Activated CD4-positive, alpha-beta memory T cell treated with anti-CD3 and anti-CD28 coated beads, Interleukin-2, amount 10 ng/mL, durations not matched to agents 7 days and 5 days (primary cell): ENCODE data around the gene RNF149. TPM values are rescaled to one million over a fixed set of nuclear protein-coding genes. Genes with fewer than 3 reads are reported as not detected.
"Not testable (repeated sequence)": the region's sequence is repeated elsewhere in the genome, so short reads cannot be mapped to it uniquely, and the experiment has no call there.

Experiments
- CTCF ChIA-PET: fragments of 350-600 bp; sonication (Branson Sonifier 250); formaldehyde crosslinking; loops from one replicate; lab custom pipeline; 2021; ENCODE audit warnings: antibody characterized with exemption, inconsistent platforms; lab: Charles Lee
- POLR2A ChIA-PET: fragments of 350-600 bp; sonication (Branson Sonifier 250); formaldehyde crosslinking; loops from one replicate; lab custom pipeline; 2021; ENCODE audit warnings: antibody characterized with exemption; lab: Charles Lee
- DNase-seq: peaks from one replicate; pipeline ENCODE4 v3.0.0-alpha.2; 2020
- H3K27ac Mint-ChIP-seq: one replicate; pipeline ENCODE4 v1.8.0; 2021; ENCODE audit warnings: mild to moderate bottlenecking, mixed read lengths
- H3K27me3 Mint-ChIP-seq: one replicate; pipeline ENCODE4 v1.8.0; 2021; ENCODE audit warnings: mixed read lengths
- H3K36me3 Mint-ChIP-seq: one replicate; pipeline ENCODE4 v1.8.0; 2021; ENCODE audit warnings: low read depth, mixed read lengths
- H3K4me1 Mint-ChIP-seq: one replicate; pipeline ENCODE4 v1.8.0; 2021; ENCODE audit warnings: mixed read lengths
- H3K4me3 Mint-ChIP-seq: one replicate; pipeline ENCODE4 v1.8.0; 2021; ENCODE audit warnings: mild to moderate bottlenecking, mixed read lengths
- H3K9me3 Mint-ChIP-seq: one replicate; pipeline ENCODE4 v1.8.0; 2021; ENCODE audit warnings: mixed read lengths
- total RNA-seq, 2 experiments: library from RNA; stranded (reverse); gene quantifications; one replicate each; pipeline ENCODE4 v1.2.3, GENCODE V29; 2021

RNF149 gene
- total RNA-seq, 2 experiments from 2014 or later, result 115 to 116 TPM

- Mint-ChIP-seq H3K4me1 (peaks cover 10% of the 10 kb centered on the region), H3K36me3 (no peaks in the 10 kb centered on the region), H3K9me3 (peaks cover 2% of the 10 kb centered on the region), H3K27ac (no peak overlapping the region), H3K4me3 (peak overlapping the region; percentile 3), H3K27me3 (no peaks in the 10 kb centered on the region)
- ChIA-PET POLR2A (interaction anchor here (0.7 to 6.0 kb wide), 14 partner anchors 11 to 499 kb away, joined by 3 to 122 read pairs (median 4); partner anchors contain the start of genes CNOT11, RFX8 and RNF149), CTCF (interaction anchor here (0.8 to 9.2 kb wide), 11 partner anchors 13 to 371 kb away, joined by 3 to 105 read pairs (median 3); partner anchors contain the start of genes CNOT11, CREG2 and RNF149)
- peak; percentile 39 for DNase-seq
Measured at GRCh38 chr2:101329026-101329425, 20.5 kb upstream of the RNF149 start.

- peak; percentile 69 for DNase-seq
- H3K9me3 Mint-ChIP-seq, result peaks cover 2% of the 10 kb centered on the region
- peaks cover 10% of the 10 kb centered on the region for H3K4me1 Mint-ChIP-seq
- H3K36me3 Mint-ChIP-seq, result no peaks in the 10 kb centered on the region
- no peaks in the 10 kb centered on the region for H3K27me3 Mint-ChIP-seq
- no peak overlapping the region for H3K4me3 Mint-ChIP-seq
- ChIA-PET CTCF (interaction anchor here (0.8 to 9.2 kb wide), 10 partner anchors 14 to 372 kb away, joined by 3 to 105 read pairs (median 3); partner anchors contain the start of genes CNOT11, CREG2 and RNF149), POLR2A (interaction anchor here (0.7 to 6.0 kb wide), 15 partner anchors 12 to 500 kb away, joined by 3 to 122 read pairs (median 4); partner anchors contain the start of genes CNOT11, MAP4K4, RFX8 and RNF149)
- H3K27ac Mint-ChIP-seq, result no peak overlapping the region
Measured at GRCh38 chr2:101328474-101329007, 20.0 kb upstream of the RNF149 start.

- Mint-ChIP-seq H3K9me3 (peaks cover 2% of the 10 kb centered on the region), H3K27me3 (no peaks in the 10 kb centered on the region), H3K4me1 (peaks cover 8% of the 10 kb centered on the region), H3K36me3 (no peaks in the 10 kb centered on the region), H3K4me3 (no peak overlapping the region), H3K27ac (no peak overlapping the region)
- ChIA-PET CTCF (interaction anchor here (1.3 to 9.2 kb wide), 5 partner anchors 14 to 82 kb away, joined by 3 to 105 read pairs (median 5); partner anchors contain the start of gene RNF149), POLR2A (interaction anchor here (0.8 to 6.0 kb wide), 12 partner anchors 13 to 391 kb away, joined by 3 to 122 read pairs (median 8); partner anchors contain the start of genes CNOT11, MAP4K4, RFX8 and RNF149)
- DNase-seq, result no peak
Measured at GRCh38 chr2:101327863-101328394, 19.4 kb upstream of the RNF149 start.

GRCh38 chr2:101325425-101325824 is 16.9 kb upstream of the RNF149 start:
- H3K27me3 Mint-ChIP-seq, result peaks cover 2% of the 10 kb centered on the region
- no peak overlapping the region for H3K4me3 Mint-ChIP-seq
- POLR2A ChIA-PET, result interaction anchor here (6.0 kb wide), 1 partner anchor 19 kb away, joined by 64 read pairs; no protein-coding TSS in a partner anchor
- no peak overlapping the region for H3K27ac Mint-ChIP-seq
- peaks cover 2% of the 10 kb centered on the region for H3K36me3 Mint-ChIP-seq
- H3K9me3 Mint-ChIP-seq, result peaks cover 5% of the 10 kb centered on the region
- H3K4me1 Mint-ChIP-seq, result peaks cover under 1% of the 10 kb centered on the region
- CTCF ChIA-PET, result no interaction called here
- no peak for DNase-seq

- H3K27ac Mint-ChIP-seq, POLR2A ChIA-PET, H3K9me3 Mint-ChIP-seq, DNase-seq, CTCF ChIA-PET, H3K4me3 Mint-ChIP-seq: not testable (repeated sequence)
- peaks cover 12% of the 10 kb centered on the region for H3K4me1 Mint-ChIP-seq
- H3K36me3 Mint-ChIP-seq, result peaks cover 32% of the 10 kb centered on the region
- H3K27me3 Mint-ChIP-seq, result peaks cover 31% of the 10 kb centered on the region
Measured at GRCh38 chr2:101316568-101316967, 8.1 kb upstream of the RNF149 start.

GRCh38 chr2:101311696-101312017 is 3.2 kb upstream of the RNF149 start:
- H3K4me1 Mint-ChIP-seq, result peaks cover 41% of the 10 kb centered on the region
- H3K36me3 Mint-ChIP-seq, result peaks cover 17% of the 10 kb centered on the region
- peaks cover 5% of the 10 kb centered on the region for H3K27me3 Mint-ChIP-seq
- POLR2A ChIA-PET, result interaction anchor here (0.8 to 4.7 kb wide), 4 partner anchors 17 to 59 kb away, joined by 3 to 122 read pairs (median 8); partner anchors contain the start of gene CNOT11
- CTCF ChIA-PET, result interaction anchor here (1.1 to 2.4 kb wide), 2 partner anchors 30 to 77 kb away, joined by 3 to 11 read pairs; no protein-coding TSS in a partner anchor
- peak overlapping the region; percentile 40 for H3K27ac Mint-ChIP-seq
- DNase-seq, result no peak
- no peaks in the 10 kb centered on the region for H3K9me3 Mint-ChIP-seq
- H3K4me3 Mint-ChIP-seq, result no peak overlapping the region

GRCh38 chr2:101310834-101311695 is 2.6 kb upstream of the RNF149 start:
- ChIA-PET POLR2A (interaction anchor here (0.6 to 4.7 kb wide), 5 partner anchors 18 to 58 kb away, joined by 3 to 122 read pairs (median 5); partner anchors contain the start of gene CNOT11), CTCF (interaction anchor here (1.1 to 2.4 kb wide), 2 partner anchors 31 to 78 kb away, joined by 3 to 11 read pairs; no protein-coding TSS in a partner anchor)
- H3K36me3 Mint-ChIP-seq, result peaks cover 20% of the 10 kb centered on the region
- peak overlapping the region; percentile 25 for H3K4me3 Mint-ChIP-seq
- peaks cover 45% of the 10 kb centered on the region for H3K4me1 Mint-ChIP-seq
- H3K27me3 Mint-ChIP-seq, result peaks cover 2% of the 10 kb centered on the region
- peak overlapping the region; percentile 48 for H3K27ac Mint-ChIP-seq
- no peaks in the 10 kb centered on the region for H3K9me3 Mint-ChIP-seq
- DNase-seq, result peak; percentile 37

GRCh38 chr2:101310090-101310833 is 1.8 kb upstream of the RNF149 start:
- Mint-ChIP-seq H3K4me3 (no peak overlapping the region), H3K4me1 (peaks cover 54% of the 10 kb centered on the region), H3K27me3 (no peaks in the 10 kb centered on the region), H3K36me3 (peaks cover 25% of the 10 kb centered on the region), H3K9me3 (no peaks in the 10 kb centered on the region), H3K27ac (peak overlapping the region; percentile 48)
- DNase-seq, result no peak
- ChIA-PET POLR2A (interaction anchor here (0.6 to 4.7 kb wide), 5 partner anchors 18 to 57 kb away, joined by 3 to 122 read pairs (median 19); partner anchors contain the start of gene CNOT11), CTCF (interaction anchor here (2.4 kb wide), 1 partner anchor 31 kb away, joined by 11 read pairs; no protein-coding TSS in a partner anchor)

- H3K4me1 Mint-ChIP-seq, result peaks cover 73% of the 10 kb centered on the region
- H3K9me3 Mint-ChIP-seq, result no peaks in the 10 kb centered on the region
- peaks cover 41% of the 10 kb centered on the region for H3K36me3 Mint-ChIP-seq
- peak overlapping the region; percentile 97 for H3K27ac Mint-ChIP-seq
- no peaks in the 10 kb centered on the region for H3K27me3 Mint-ChIP-seq
- POLR2A ChIA-PET, result interaction anchor here (0.9 to 4.7 kb wide), 21 partner anchors 8 to 391 kb away, joined by 3 to 122 read pairs (median 5); partner anchors contain the start of genes CNOT11, CREG2 and RPL31
- CTCF ChIA-PET, result interaction anchor here (1.0 to 2.0 kb wide), 8 partner anchors 19 to 93 kb away, joined by 4 to 30 read pairs (median 6); partner anchors contain the start of gene CNOT11
- DNase-seq, result peak; percentile 41
- H3K4me3 Mint-ChIP-seq, result peak overlapping the region; percentile 100
Measured at GRCh38 chr2:101307950-101308431, 510 bp downstream of the RNF149 start.

- H3K9me3 Mint-ChIP-seq, result no peaks in the 10 kb centered on the region
- peaks cover 76% of the 10 kb centered on the region for H3K4me1 Mint-ChIP-seq
- peak overlapping the region; percentile 97 for H3K27ac Mint-ChIP-seq
- peak overlapping the region; percentile 100 for H3K4me3 Mint-ChIP-seq
- no peaks in the 10 kb centered on the region for H3K27me3 Mint-ChIP-seq
- peaks cover 46% of the 10 kb centered on the region for H3K36me3 Mint-ChIP-seq
- ChIA-PET POLR2A (interaction anchor here (1.0 to 4.7 kb wide), 15 partner anchors 13 to 391 kb away, joined by 3 to 122 read pairs (median 7); partner anchors contain the start of genes CNOT11 and RPL31), CTCF (interaction anchor here (1.4 to 2.0 kb wide), 3 partner anchors 21 to 55 kb away, joined by 4 to 13 read pairs (median 6); partner anchors contain the start of gene CNOT11)
- DNase-seq, result no peak
Measured at GRCh38 chr2:101307503-101307902, 998 bp downstream of the RNF149 start.

- ChIA-PET POLR2A (interaction anchor here (0.7 to 2.8 kb wide), 11 partner anchors 12 to 392 kb away, joined by 3 to 64 read pairs (median 4); partner anchors contain the start of gene CNOT11), CTCF (interaction anchor here (0.6 to 1.6 kb wide), 2 partner anchors 36 to 56 kb away, joined by 3 to 4 read pairs; no protein-coding TSS in a partner anchor)
- DNase-seq, result peak; percentile 24
- peak overlapping the region; percentile 100 for H3K4me3 Mint-ChIP-seq
- H3K36me3 Mint-ChIP-seq, result peaks cover 56% of the 10 kb centered on the region
- H3K27me3 Mint-ChIP-seq, result no peaks in the 10 kb centered on the region
- H3K4me1 Mint-ChIP-seq, result peaks cover 77% of the 10 kb centered on the region
- no peaks in the 10 kb centered on the region for H3K9me3 Mint-ChIP-seq
- H3K27ac Mint-ChIP-seq, result peak overlapping the region; percentile 97
Measured at GRCh38 chr2:101306410-101306809, 2.1 kb downstream of the RNF149 start.
